ENCODE data around the gene CEP290. TPM values are rescaled to one million over a fixed set of nuclear protein-coding genes. Genes with fewer than 3 reads are reported as not detected.

CEP290 gene
- total RNA-seq, 1 experiment from 2014 or later, result 12.8 TPM

GRCh38 chr12:88150063-88150462, 8.2 kb upstream of the CEP290 start:
- Histone ChIP-seq H3K79me2 (ENCODE audit: insufficient read depth, low read length) (peaks cover 3% of the 10 kb centered on the region; the same call in 1 of the 2 replicates), H3K79me1 (ENCODE audit: insufficient read depth, low read depth, low read length, poor library complexity, severe bottlenecking) (no peaks in the 10 kb centered on the region), H4K20me1 (ENCODE audit: control insufficient read depth, insufficient read depth, insufficient read length) (no peaks in the 10 kb centered on the region), H2BK120ac (ENCODE audit: low read depth, low read length, poor library complexity, severe bottlenecking) (no peak overlapping the region), H3K56ac (ENCODE audit: insufficient read length, low read depth, low read length) (no peak overlapping the region), H3K9ac (ENCODE audit: extremely low read depth, insufficient read length, low read length) (no peak overlapping the region), H3K23ac (ENCODE audit: insufficient read length, low read depth, low read length) (no peak overlapping the region), H2BK20ac (ENCODE audit: low read depth, low read length, poor library complexity, severe bottlenecking) (no peak overlapping the region), H2AK5ac (ENCODE audit: insufficient read length, low read length) (no peak overlapping the region), H3K9me3 (ENCODE audit: control insufficient read depth, low read depth, low read length) (no peaks in the 10 kb centered on the region), H3K4me1 (ENCODE audit: insufficient read depth, low read length) (peaks cover 6% of the 10 kb centered on the region; the same call in 1 of the 2 replicates), H3K4me2 (ENCODE audit: insufficient read depth, insufficient read length, low read length) (no peak overlapping the region), H3K27me3 (ENCODE audit: insufficient read depth, low read length) (no peaks in the 10 kb centered on the region), H4K91ac (ENCODE audit: insufficient read length, low read depth, low read length) (no peak overlapping the region), H2BK12ac (ENCODE audit: insufficient read length, low read depth, low read length) (no peak overlapping the region), H3K18ac (ENCODE audit: insufficient read length, low read depth, low read length) (no peak overlapping the region), H2BK5ac (ENCODE audit: insufficient read length, low read length) (no peak overlapping the region), H4K8ac (replicated peaks; ENCODE audit: insufficient read length, low read depth, low read length) (no peak overlapping the region), H2BK15ac (ENCODE audit: low read depth, low read length) (no peak overlapping the region), H3K4ac (ENCODE audit: low read depth, low read length) (no peak overlapping the region), H3K23me2 (ENCODE audit: insufficient read length, low read depth, low read length, poor library complexity, severe bottlenecking) (no peaks in the 10 kb centered on the region), H3K27ac (ENCODE audit: insufficient read length, low read depth, low read length) (no peak overlapping the region), H2AFZ (ENCODE audit: low read length) (no peak overlapping the region), H4K5ac (ENCODE audit: insufficient read length, low read depth, low read length) (no peak overlapping the region), H3T11ph (ENCODE audit: low read length) (no peak overlapping the region), H3K14ac (ENCODE audit: insufficient read depth, low read length) (no peak overlapping the region)
- Mint-ChIP-seq H3K27me3 (ENCODE audit: low read depth) (no peaks in the 10 kb centered on the region), H3K9me3 (no peaks in the 10 kb centered on the region), H3K27ac (peak overlapping the region in 1 of 3 experiments; percentile 42; a peak in 2 of 7 replicates), H3K4me1 (peaks cover 29 to 33% of the 10 kb centered on the region in 2 experiments), H3K36me3 (ENCODE audit: insufficient read depth in 1 of 3, low read depth in 3 of 3) (peaks cover 0 to 2% (median 0%) of the 10 kb centered on the region in 3 experiments; a peak in 1 of 7 replicates), H3K4me3 (no peak overlapping the region)
- no CpG with 5 or more reads among the region's 2 CpGs for WGBS (ENCODE audit: extremely low coverage, insufficient read length, low lambda C conversion rate)
- DNase-seq, result no peak
- no peak for TF ChIP-seq CTCF (conservative IDR thresholded peaks at IDR 0.05)

All from H9 (cell line).